Esophagus muscularis mucosa (tissue), 4 donors: ENCODE results near the gene GNGT1. TPM values are rescaled to one million over a fixed set of nuclear protein-coding genes. Genes with fewer than 3 reads are reported as not detected.

Experiments used
- DNase-seq: peaks from one replicate; pipeline ENCODE4 v3.0.0-alpha.2; 2017; ENCODE audit errors: extremely low spot score
- H3K27ac ChIP-seq, 4 donors: fragments of 200-600 bp; sonication (generic); replicated peaks in 1 of 4; 1 replicate in 3 of 4; 2 replicates in 1 of 4; pipeline ENCODE4 v1.5.1; 2016 to 2019; ENCODE audit warnings: mild to moderate bottlenecking in 1 of 4
- H3K27me3 ChIP-seq, 4 donors: fragments of 200-600 bp; sonication (generic); one replicate each; pipeline versions ENCODE4 v1.5.1 to v1.6.0; 2016 to 2019
- H3K36me3 ChIP-seq, 4 donors: fragments of 200-600 bp; sonication (generic); one replicate each; pipeline ENCODE4 v1.5.1; 2016 to 2019
- H3K4me1 ChIP-seq, 4 donors: fragments of 200-600 bp; sonication (generic); one replicate each; pipeline ENCODE4 v1.5.1; 2016 to 2019
- H3K4me3 ChIP-seq, 4 donors: fragments of 200-600 bp; sonication (generic); 1 replicate in 2 of 4; 2 replicates in 2 of 4; pipeline ENCODE4 v1.5.1; 2016 to 2019; ENCODE audit warnings: mild to moderate bottlenecking in 4 of 4, moderate library complexity in 1 of 4
- H3K9me3 ChIP-seq, 4 donors: fragments of 200-600 bp; sonication (generic); 1 replicate in 3 of 4; 2 replicates in 1 of 4; pipeline ENCODE4 v1.5.1; 2016 to 2019
- CTCF ChIP-seq, 3 experiments: fragments of 200-600 bp in 2 of 3; fragments of 450-650 bp in 1 of 3; sonication (generic) in 2 of 3; IDR thresholded peaks; one replicate each; pipeline ENCODE4 v1.5.1; 2017 to 2019; ENCODE audit warnings: antibody characterized with exemption in 3 of 3, mild to moderate bottlenecking in 2 of 3, moderate library complexity in 1 of 3
- EP300 ChIP-seq: sonication (generic); formaldehyde crosslinking; IDR thresholded peaks from one replicate; pipeline ENCODE4 v1.6.1; 2017; ENCODE audit warnings: antibody characterized with exemption
- POLR2A ChIP-seq: fragments of 450-650 bp; IDR thresholded peaks from one replicate; pipeline ENCODE4 v1.6.1; 2017; ENCODE audit warnings: antibody characterized with exemption, moderate library complexity, mild to moderate bottlenecking, low read depth
- POLR2AphosphoS5 ChIP-seq, 2 donors: sonication (generic); formaldehyde crosslinking; IDR thresholded peaks; one replicate each; pipeline ENCODE4 v1.6.1; 2017; ENCODE audit warnings: antibody characterized with exemption in 2 of 2
- WGBS: methylation state at CpG from one replicate; pipeline ENCODE4 v1.1.5; 2018; 5-methylcytosine and 5-hydroxymethylcytosine counted together
- intact Hi-C: fragments of 100-400 bp; cut with DNase I; formaldehyde crosslinking; loops from one replicate; pipeline ENCODE4 v1.15.1; 2023
- total RNA-seq, 4 donors: library from RNA; depleted of rRNA; stranded (reverse); fragments of >200 nt; gene quantifications; one replicate each; pipeline versions ENCODE4 v1.1.0 to v1.2.1, GENCODE V29; 2016

GNGT1 gene
- total RNA-seq, 4 donors from 2014 or later, result not detected

- intact Hi-C loops, result no loop called here
- Histone ChIP-seq H3K4me3 (no peak overlapping the region), H3K9me3 (no peaks in the 10 kb centered on the region), H3K27ac (peak overlapping the region in 2 of 4 donors; percentile 25 to 32), H3K4me1 (peaks cover 0 to 19% (median 0%) of the 10 kb centered on the region in 4 donors), H3K27me3 (no peaks in the 10 kb centered on the region), H3K36me3 (no peaks in the 10 kb centered on the region)
- DNase-seq, result no peak
- TF ChIP-seq CTCF (IDR thresholded peaks at IDR 0.05) (no peak), POLR2A (no peak), EP300 (no peak), POLR2AphosphoS5 (IDR thresholded peaks at IDR 0.05) (no peak)
- WGBS, result 47% methylated on average over 3 of the region's 3 CpGs
These were observed 38.7 kb downstream of the GNGT1 start for GRCh38 chr7:93945083-93945482.

GRCh38 chr7:93945756-93946535, 39.6 kb downstream of the GNGT1 start:
- intact Hi-C loops, result no loop called here
- H3K27ac ChIP-seq, result peak overlapping the region in 2 of 4 donors; percentile 25 to 32
- H3K4me3 ChIP-seq, result no peak overlapping the region
- 63% methylated on average over 5 of the region's 5 CpGs for WGBS
- no peaks in the 10 kb centered on the region for H3K9me3 ChIP-seq
- H3K4me1 ChIP-seq, result peaks cover 0 to 19% (median 0%) of the 10 kb centered on the region in 4 donors
- no peaks in the 10 kb centered on the region for H3K36me3 ChIP-seq
- no peak for DNase-seq
- no peaks in the 10 kb centered on the region for H3K27me3 ChIP-seq
- no peak for TF ChIP-seq POLR2AphosphoS5 (IDR thresholded peaks at IDR 0.05)
- TF ChIP-seq POLR2A, result no peak
- no peak for TF ChIP-seq CTCF (IDR thresholded peaks at IDR 0.05)
- no peak for TF ChIP-seq EP300

GRCh38 chr7:93948106-93948505, 41.7 kb downstream of the GNGT1 start:
- H3K4me3 ChIP-seq, result no peak overlapping the region
- 78% methylated on average over 1 of the region's 1 CpG for WGBS
- H3K36me3 ChIP-seq, result no peaks in the 10 kb centered on the region
- H3K27me3 ChIP-seq, result no peaks in the 10 kb centered on the region
- no peak for TF ChIP-seq POLR2AphosphoS5 (IDR thresholded peaks at IDR 0.05)
- H3K9me3 ChIP-seq, result no peaks in the 10 kb centered on the region
- H3K27ac ChIP-seq, result no peak overlapping the region
- peaks cover 0 to 19% (median 0%) of the 10 kb centered on the region in 4 donors for H3K4me1 ChIP-seq
- intact Hi-C loops, result no loop called here
- DNase-seq, result no peak

- no peak for DNase-seq
- TF ChIP-seq EP300, result no peak
- TF ChIP-seq POLR2AphosphoS5 (IDR thresholded peaks at IDR 0.05), result no peak
- TF ChIP-seq CTCF (IDR thresholded peaks at IDR 0.05), result no peak
- TF ChIP-seq POLR2A, result no peak
- H3K36me3 ChIP-seq, result no peaks in the 10 kb centered on the region
- peaks cover 0 to 17% (median 0%) of the 10 kb centered on the region in 4 donors for H3K4me1 ChIP-seq
- H3K4me3 ChIP-seq, result no peak overlapping the region
- no peaks in the 10 kb centered on the region for H3K27me3 ChIP-seq
- 63% methylated on average over 2 of the region's 2 CpGs for WGBS
- H3K27ac ChIP-seq, result no peak overlapping the region
- no peaks in the 10 kb centered on the region for H3K9me3 ChIP-seq
- intact Hi-C loops, result no loop called here
These were observed 42.5 kb downstream of the GNGT1 start for GRCh38 chr7:93948873-93949272.

GRCh38 chr7:93949423-93949822, 43.1 kb downstream of the GNGT1 start:
- Histone ChIP-seq H3K9me3 (no peaks in the 10 kb centered on the region), H3K36me3 (no peaks in the 10 kb centered on the region), H3K4me1 (peaks cover 0 to 12% (median 0%) of the 10 kb centered on the region in 4 donors), H3K4me3 (no peak overlapping the region), H3K27ac (no peak overlapping the region), H3K27me3 (no peaks in the 10 kb centered on the region)
- DNase-seq, result no peak
- intact Hi-C loops, result no loop called here
- WGBS, result 75% methylated on average over 1 of the region's 1 CpG
- TF ChIP-seq CTCF (IDR thresholded peaks at IDR 0.05) (no peak), POLR2AphosphoS5 (IDR thresholded peaks at IDR 0.05) (no peak), EP300 (no peak), POLR2A (no peak)
